GM12878 (cell line): ENCODE data around the gene S100B.

Experiments
- BCL11A ChIP-seq: IDR thresholded peaks from 2 replicates; pipeline ENCODE4 v1.6.1; 2011; ENCODE audit warnings: low read depth, low read length
- BMI1 ChIP-seq: fragments of 450-650 bp; IDR thresholded peaks from 2 replicates; pipeline ENCODE4 v1.6.1; 2016; ENCODE audit warnings: mild to moderate bottlenecking, moderate library complexity, borderline replicate concordance
- NR2C2 ChIP-seq: IDR thresholded peaks from 2 replicates; pipeline ENCODE4 v1.6.1; 2011; ENCODE audit warnings: borderline replicate concordance, low read depth; ENCODE audit not compliant: control insufficient read depth, insufficient read length
- PML ChIP-seq: IDR thresholded peaks from 2 replicates; pipeline ENCODE4 v1.6.1; 2012; ENCODE audit warnings: low read length, inconsistent platforms
- POLR2AphosphoS2 ChIP-seq: IDR thresholded peaks from 2 replicates; pipeline ENCODE4 v1.6.1; 2011; ENCODE audit warnings: low read depth, mild to moderate bottlenecking, low read length, improper control_type of control experiment, moderate library complexity
- POU2F2 ChIP-seq: IDR thresholded peaks from 3 replicates; pipeline ENCODE4 v1.6.1; 2011; ENCODE audit warnings: low read depth, mild to moderate bottlenecking, low read length, borderline replicate concordance
- RAD21 ChIP-seq: IDR thresholded peaks from 2 replicates; pipeline ENCODE4 v1.6.1; 2011; ENCODE audit warnings: mild to moderate bottlenecking, low read depth, low read length, moderate library complexity; ENCODE audit not compliant: insufficient read depth
- RELA ChIP-seq: fragments of 450-650 bp; IDR thresholded peaks from 2 replicates; pipeline ENCODE4 v1.8.0; 2014; ENCODE audit warnings: borderline replicate concordance; ENCODE audit not compliant: partially characterized antibody
- SPI1 ChIP-seq: IDR thresholded peaks from 2 replicates; pipeline ENCODE4 v1.6.1; 2011; ENCODE audit warnings: low read depth, mild to moderate bottlenecking, low read length, moderate library complexity, borderline replicate concordance; ENCODE audit not compliant: insufficient read depth
- TBL1XR1 ChIP-seq: IDR thresholded peaks from 2 replicates; pipeline ENCODE4 v1.6.1; 2012; ENCODE audit warnings: low read depth, low read length, improper control_type of control experiment
- TF ChIP-seq, protein P1 (sequence below), 3 experiments: IDR thresholded peaks in 2 of 3; conservative IDR thresholded peaks in 1 of 3; 2 replicates each; pipeline ENCODE4 v1.5.1; 2011; ENCODE audit warnings: low read depth in 3 of 3, low read length in 3 of 3, mild to moderate bottlenecking in 3 of 3, control low read depth in 2 of 3, moderate library complexity in 2 of 3, inconsistent platforms in 1 of 3, mixed read lengths in 1 of 3; ENCODE audit not compliant: control insufficient read depth in 2 of 3, insufficient read depth in 1 of 3; ENCODE audit errors: extremely low read depth in 1 of 3

DNA sequence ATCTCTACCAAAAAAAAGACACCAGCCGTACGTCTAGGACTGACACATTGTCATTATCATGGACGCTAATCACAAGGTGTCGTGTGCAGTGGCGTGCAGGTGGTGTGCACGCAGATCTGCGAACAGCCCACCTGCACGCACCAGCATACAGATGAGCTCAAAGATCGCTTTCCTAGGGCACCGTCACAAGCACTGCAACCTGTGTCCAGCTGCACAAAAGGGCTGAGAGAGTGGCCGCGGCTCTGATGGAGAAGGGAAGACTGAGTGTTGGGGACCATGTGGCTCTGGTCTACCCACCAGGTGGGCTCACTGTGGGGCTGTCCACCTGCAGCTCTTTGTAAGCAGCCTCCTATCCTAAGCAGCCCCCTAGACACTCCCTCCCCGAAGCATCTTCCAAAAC lies 50.9 kb downstream of the S100B start:
- TF ChIP-seq, protein P1, sequence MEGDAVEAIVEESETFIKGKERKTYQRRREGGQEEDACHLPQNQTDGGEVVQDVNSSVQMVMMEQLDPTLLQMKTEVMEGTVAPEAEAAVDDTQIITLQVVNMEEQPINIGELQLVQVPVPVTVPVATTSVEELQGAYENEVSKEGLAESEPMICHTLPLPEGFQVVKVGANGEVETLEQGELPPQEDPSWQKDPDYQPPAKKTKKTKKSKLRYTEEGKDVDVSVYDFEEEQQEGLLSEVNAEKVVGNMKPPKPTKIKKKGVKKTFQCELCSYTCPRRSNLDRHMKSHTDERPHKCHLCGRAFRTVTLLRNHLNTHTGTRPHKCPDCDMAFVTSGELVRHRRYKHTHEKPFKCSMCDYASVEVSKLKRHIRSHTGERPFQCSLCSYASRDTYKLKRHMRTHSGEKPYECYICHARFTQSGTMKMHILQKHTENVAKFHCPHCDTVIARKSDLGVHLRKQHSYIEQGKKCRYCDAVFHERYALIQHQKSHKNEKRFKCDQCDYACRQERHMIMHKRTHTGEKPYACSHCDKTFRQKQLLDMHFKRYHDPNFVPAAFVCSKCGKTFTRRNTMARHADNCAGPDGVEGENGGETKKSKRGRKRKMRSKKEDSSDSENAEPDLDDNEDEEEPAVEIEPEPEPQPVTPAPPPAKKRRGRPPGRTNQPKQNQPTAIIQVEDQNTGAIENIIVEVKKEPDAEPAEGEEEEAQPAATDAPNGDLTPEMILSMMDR (IDR thresholded peaks at IDR 0.05 in 2 of 3, conservative IDR thresholded peaks at IDR 0.05 in 1 of 3; ENCODE audit: control insufficient read depth in 2 of 3, extremely low read depth in 1 of 3, insufficient read depth in 1 of 3, low read depth in 3 of 3, low read length in 3 of 3): no peak
- TF ChIP-seq SPI1 (no peak), BMI1 (no peak), TBL1XR1 (no peak), NR2C2 (no peak), POU2F2 (no peak), PML (no peak), RAD21 (no peak), RELA (no peak), BCL11A (no peak), POLR2AphosphoS2 (no peak)
